GM12872 (cell line): ENCODE results near the gene SPINK5.

ENCODE experiments used
- CTCF ChIP-seq: IDR thresholded peaks from 3 replicates; pipeline ENCODE4 v1.5.1; 2011; ENCODE audit warnings: low read depth, mild to moderate bottlenecking, low read length, moderate library complexity; ENCODE audit not compliant: insufficient read depth

SPINK5 gene

GRCh38 chr5:148104226-148104625 lies 40.4 kb downstream of the SPINK5 start:
- no peak for TF ChIP-seq CTCF

- TF ChIP-seq CTCF = no peak
Measured at GRCh38 chr5:148107608-148108007, 43.8 kb downstream of the SPINK5 start.

GRCh38 chr5:148113243-148113642 lies 49.5 kb downstream of the SPINK5 start:
- TF ChIP-seq CTCF = no peak

GRCh38 chr5:148120317-148120716 lies 56.5 kb downstream of the SPINK5 start:
- no peak for TF ChIP-seq CTCF

GRCh38 chr5:148125641-148126040 lies 61.9 kb downstream of the SPINK5 start:
- no peak for TF ChIP-seq CTCF

- TF ChIP-seq CTCF = no peak
Measured at GRCh38 chr5:148135091-148136048, 71.6 kb downstream of the SPINK5 start.

GRCh38 chr5:148140846-148141245 lies 77.1 kb downstream of the SPINK5 start:
- TF ChIP-seq CTCF = no peak
